CD1c-positive myeloid dendritic cell (primary cell): ENCODE data around the gene LPIN2.
"Not testable (repeated sequence)": the region's sequence is repeated elsewhere in the genome, so short reads cannot be mapped to it uniquely, and the experiment has no call there.

ENCODE experiments used
- DNase-seq: peaks from one replicate; pipeline ENCODE4 v3.0.0-alpha.2; 2016; ENCODE audit errors: extremely low spot score

LPIN2 gene, protein sequence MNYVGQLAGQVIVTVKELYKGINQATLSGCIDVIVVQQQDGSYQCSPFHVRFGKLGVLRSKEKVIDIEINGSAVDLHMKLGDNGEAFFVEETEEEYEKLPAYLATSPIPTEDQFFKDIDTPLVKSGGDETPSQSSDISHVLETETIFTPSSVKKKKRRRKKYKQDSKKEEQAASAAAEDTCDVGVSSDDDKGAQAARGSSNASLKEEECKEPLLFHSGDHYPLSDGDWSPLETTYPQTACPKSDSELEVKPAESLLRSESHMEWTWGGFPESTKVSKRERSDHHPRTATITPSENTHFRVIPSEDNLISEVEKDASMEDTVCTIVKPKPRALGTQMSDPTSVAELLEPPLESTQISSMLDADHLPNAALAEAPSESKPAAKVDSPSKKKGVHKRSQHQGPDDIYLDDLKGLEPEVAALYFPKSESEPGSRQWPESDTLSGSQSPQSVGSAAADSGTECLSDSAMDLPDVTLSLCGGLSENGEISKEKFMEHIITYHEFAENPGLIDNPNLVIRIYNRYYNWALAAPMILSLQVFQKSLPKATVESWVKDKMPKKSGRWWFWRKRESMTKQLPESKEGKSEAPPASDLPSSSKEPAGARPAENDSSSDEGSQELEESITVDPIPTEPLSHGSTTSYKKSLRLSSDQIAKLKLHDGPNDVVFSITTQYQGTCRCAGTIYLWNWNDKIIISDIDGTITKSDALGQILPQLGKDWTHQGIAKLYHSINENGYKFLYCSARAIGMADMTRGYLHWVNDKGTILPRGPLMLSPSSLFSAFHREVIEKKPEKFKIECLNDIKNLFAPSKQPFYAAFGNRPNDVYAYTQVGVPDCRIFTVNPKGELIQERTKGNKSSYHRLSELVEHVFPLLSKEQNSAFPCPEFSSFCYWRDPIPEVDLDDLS

DNA sequence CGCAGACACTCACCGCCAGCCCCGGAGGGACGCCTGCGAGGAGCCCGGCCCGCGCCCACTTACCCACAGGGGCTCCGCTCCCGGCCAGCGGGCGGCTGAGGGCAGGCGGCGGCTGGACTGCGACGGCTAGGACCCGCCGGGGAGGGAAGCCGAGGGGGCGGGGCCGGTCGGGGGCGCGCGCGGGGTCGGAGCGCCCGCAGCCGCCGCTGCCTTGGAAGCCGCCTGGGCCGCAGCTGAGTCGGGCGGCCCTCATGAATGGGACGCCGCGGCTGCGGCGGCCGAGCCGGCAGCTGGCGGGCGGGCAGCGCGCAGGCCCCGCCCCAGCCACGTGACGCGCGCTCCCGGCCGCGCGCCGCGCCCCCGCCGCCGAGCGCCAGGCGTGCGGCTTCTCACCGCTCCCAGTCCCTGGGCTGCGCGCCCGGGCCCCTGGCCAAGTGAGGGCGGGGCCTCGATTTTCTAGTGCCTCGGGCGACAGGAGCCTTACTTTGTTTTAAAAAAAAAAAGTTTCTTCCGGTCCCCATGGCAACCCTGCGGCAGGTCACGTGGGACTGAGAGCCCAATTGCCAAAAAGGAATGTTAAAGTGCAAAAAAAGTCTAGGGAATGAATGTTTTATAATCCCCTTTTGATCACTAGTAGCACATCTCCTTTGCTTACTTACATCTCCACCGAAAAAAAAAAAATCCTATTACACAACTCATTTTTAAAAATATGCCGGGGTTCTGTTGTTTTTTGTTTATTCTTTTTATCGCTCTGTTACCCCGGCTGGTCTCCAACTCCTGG, at the start of gene LPIN2:
Gene LPIN2, minus strand, starts transcription at position 121 of the 781 bp plus-strand sequence. CDS start 52,304 bp downstream, outside the sequence.
- peak; percentile 99 for DNase-seq

DNA sequence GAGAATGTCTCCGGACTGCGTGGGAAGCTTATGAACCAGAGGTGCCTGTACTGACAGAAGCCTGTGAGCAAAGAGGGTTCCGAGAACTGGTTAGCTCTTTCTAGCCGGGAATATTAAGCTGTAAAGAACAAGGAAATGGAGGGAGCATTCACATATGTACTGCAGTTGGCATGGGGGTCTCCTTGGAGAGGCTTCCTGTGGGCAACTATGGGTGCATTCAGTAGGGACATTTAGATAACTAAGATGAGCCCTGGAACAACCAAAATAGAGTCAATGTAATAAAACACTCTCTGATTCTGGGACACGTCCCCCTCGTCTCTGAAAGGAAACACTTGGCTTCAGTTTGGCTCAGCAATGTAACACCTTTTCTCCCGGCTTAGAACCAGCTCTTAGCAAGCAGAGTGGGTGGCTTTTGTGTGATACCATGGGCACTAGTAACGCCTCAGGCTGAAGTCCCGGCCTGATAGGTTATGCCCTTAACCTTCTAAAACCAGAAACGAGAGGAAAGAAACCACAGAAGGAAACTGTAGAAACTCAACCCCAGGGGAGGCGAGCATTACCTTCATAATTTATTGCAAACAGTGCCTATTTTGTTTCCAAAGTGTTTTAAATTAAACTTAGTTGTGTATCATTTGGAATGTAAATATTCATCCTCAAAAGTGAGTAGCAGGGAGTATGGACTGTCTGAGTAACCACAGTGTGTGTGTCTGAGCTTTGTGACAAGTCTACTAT, 48.8 kb upstream of the LPIN2 start:
- no peak for DNase-seq

DNA sequence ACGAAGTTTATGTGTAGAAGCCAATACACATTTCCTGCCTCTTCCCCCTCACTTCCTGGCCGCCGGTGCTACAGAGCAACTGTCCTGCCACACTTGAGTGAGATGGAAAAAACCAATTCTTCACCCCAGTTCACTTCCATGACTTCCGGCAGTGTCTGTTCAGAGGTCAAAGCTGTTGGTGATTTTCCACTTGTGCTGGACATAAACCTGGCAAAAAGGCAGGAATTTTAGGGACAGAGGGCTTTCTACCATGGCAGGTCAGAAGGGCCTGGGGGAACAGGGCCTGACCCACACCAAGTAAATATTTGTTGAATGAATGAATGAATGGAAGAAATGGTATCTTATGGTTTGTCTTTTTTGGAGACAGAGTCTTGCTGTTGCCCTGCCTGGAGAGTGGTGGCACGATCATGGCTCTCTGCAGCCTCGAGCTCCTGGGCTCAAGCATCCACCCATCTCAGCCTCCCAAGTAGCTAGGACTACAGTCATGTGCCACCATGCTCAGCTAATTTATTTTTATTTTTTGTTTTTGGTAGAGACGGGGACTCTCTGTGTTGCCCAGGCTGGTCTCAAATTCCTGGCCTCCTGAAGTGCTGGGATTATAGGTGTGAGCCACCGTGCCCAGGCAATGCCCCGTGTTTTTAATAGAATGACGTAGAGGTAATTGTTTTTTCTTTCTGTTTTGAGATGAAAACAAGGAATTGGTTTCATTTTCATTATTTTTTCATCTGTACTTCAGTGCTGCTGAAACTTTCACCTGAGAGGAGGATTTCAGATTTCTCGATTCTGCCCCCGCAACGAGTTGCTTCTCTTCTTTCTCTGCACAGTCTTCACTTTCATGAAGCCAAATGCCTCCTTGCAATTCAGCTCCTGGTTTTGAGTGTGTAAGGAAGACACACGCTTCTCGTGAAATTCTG, 48.0 kb upstream of the LPIN2 start:
- DNase-seq: peak; percentile 16

DNA sequence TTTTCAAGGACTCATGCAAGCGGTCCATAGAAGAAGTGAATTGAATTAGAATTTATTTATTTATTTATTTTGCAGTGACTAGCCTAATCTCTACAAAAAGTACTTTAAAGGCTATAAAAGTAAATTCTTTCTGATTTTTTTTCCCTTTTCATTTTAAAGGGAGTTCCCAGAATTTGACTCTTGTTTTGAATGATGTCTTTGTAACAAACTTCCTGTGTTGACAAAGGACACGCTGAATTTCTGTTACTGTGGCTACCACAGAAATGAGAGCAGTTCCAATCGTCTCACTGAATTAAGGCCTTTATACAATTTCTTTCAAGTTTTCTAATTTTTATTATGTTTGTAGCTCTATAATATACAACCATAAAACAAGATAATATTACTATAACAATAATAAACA, 46.3 kb upstream of the LPIN2 start:
- no peak for DNase-seq

DNA sequence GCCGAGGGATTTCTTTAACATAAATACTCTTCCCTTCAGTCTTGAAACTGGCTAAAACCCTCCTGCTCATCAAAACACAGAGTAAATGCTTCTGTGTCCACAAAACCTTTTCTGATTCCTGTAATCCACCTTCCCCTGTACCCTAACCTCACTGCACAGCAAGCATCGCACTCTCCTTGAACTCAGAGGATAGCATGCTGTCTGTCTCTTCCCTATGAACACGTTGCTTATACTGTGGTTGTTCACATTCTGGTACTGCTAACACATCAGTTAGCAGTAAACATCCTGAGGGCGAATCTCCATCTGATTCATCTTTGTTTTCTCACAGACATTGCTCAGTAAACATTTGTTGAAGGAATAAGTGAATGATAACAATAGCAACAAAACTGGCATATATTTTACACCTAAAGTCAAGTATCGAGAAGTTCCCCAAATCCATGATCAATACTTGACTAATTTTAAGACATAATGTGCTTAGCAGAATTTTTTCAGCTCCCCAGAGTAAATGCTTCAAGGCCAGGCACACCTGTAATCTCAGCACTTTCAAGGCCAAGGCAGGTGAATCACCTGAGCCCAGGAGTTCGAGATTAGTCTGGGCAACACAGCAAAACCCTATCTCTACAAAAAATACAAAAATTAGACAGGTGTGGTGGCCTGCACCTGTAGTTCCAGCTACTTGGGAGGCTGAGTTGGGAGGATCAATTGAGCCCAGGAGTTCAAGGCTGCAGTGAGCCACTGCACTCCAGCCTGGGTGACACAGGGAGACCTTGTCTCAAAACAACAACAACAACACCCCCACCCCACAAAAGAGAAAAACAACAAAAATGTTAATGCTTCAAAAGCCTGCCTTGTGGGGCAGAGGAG, 45.6 kb upstream of the LPIN2 start:
- no peak for DNase-seq

DNA sequence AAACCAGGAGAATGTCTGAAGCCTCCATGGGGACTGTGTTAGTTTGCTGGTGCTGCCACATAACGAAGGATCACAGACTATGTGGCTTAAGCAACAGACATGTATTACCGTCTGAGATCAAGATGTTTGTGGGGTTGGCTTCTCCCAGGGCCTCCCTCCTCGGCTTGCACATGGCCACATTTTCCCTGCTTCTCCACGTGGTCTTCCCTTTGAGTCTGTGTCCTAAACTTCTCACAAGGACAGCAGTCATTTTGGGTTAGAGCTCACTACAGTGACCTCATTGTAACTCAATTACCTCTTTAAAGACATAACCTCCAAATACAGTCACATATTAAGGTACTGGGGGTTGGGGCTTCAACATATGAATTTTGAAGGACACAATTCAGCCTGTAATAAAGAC, 44.6 kb upstream of the LPIN2 start:
- DNase-seq: no peak

DNA sequence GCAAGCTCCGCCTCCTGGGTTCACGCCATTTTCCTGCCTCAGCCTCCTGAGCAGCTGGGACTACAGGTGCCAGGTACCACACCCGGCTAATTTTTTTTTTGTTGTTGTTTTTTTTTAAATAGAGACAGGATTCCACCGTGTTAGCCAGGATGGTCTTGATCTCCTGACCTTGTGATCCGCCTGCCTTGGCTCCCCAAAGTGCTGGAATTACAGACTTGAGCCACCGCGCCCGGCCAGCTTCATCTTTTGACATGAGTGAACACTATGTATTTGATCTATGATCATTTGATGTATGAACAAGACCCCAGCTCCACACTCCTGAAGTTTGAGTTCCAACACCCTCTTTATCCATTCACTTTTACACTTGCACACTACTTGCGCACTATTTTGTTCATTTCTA, 43.4 kb upstream of the LPIN2 start:
- DNase-seq: no peak

DNA sequence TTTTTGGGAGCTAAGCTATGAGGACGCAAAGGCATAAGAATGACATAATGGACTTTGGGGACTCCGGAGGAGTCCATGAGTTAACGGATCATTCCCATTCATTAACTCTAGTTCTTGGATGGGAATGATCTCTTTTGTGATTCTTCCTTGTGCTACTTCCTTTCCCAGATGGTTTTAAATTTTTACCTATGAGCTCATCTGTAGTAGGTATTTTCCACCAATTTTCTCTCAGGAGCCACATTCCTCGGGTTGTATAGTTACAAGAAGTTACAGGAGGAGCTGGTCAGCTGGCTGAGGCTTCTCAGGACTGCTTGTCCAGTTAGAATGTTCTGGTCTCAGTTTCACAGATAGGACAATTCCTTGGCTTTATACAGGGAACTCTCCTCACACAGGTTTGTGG, 42.9 kb upstream of the LPIN2 start:
- no peak for DNase-seq

DNA sequence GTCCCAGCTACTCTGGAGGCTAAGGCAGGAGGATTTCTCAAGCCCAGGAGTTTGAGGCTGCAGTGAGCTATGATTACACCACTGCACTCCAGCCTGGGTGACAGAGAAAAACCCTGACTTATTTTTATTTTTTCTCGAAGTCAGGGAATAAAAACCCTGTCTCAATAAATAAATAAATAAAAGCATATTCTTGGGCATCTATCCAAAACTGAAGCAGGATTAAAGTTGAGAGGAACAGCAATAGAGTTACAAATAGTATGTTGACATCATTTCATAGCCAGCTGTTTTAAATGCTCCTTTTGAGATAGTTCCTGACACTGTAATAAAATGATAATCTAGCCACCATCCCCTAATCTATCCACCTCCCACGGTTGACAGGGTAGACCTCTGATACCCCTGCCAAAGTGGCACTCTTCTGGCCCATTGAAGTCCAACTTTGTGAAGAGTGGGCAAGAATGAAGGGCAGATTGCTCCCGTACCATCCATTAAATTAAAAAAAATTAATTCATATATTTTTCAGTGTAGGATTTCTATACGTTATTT, 42.3 kb upstream of the LPIN2 start:
- no peak for DNase-seq

DNA sequence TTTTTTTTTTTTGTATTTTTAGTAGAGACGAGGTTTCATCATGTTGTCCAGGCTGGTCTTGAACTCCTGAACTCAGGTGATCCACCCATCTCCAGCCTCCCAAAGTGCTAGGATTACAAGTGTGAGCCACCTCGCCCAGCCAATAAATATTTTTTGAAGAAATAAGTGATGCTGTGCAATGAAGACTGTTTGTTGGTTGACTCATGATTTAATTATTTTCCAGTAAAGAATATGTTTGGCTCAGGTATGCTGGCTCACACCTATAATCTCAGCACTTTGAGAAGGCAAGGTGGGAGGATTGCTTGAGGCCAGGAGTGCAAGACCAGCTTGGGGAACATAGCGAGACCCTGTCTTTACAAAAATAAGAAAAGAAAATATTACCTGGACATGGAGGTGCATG, 41.8 kb upstream of the LPIN2 start:
- no peak for DNase-seq

DNA sequence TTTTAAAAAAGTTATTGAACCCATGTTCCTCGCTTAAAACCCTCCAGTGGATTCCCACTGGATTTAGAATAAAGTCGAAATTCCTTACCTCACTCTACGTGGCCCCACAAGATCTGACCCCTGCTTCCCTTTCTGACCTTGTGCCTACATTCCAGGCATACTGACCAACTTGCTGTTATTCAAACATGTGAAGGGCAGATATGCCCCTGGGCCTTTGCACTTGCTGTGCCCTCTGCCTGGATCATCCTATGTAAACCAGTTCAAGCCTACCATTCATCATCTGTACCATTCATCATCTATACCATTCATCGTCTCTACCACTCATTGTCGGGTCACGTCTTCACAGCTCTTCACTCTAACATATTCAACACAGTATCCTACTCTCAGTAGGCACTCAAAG, 41.3 kb upstream of the LPIN2 start:
- no peak for DNase-seq

DNA sequence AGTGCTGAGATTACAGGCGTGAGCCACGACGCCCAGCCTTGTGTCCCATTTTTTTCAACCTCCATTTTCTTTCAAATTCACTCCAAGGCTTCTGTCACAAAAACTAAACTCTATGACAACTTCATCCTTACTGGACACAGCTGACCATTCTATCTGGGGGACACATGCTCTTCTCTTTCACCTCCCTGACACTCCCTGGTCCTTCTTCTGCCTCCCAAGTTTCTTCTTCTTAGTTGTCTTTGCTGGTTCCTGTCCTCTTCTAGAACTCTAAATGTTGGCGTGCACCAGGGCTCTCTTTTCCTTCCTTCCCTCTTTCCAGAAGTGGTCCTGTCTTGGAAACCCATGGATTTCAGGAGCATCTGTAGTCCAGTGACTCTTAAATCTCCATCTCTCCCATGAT, 40.1 kb upstream of the LPIN2 start:
- no peak for DNase-seq

DNA sequence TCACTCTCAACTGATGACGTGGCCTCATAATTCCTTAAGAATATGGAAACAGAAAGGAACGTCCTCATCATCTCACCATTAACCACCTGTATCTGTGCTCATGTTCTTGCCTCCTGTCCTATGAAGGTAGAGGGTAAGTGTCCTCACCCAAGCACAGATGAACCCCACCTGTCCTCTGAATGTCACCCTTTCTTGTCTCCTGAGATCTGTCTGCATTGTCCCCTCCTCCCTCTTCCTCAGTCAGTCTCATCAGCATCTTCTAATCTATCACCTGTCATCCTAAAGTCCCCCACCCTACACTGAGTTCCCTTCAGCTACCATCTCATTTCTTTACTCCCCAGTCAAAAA, 39.4 kb upstream of the LPIN2 start:
- no peak for DNase-seq

DNA sequence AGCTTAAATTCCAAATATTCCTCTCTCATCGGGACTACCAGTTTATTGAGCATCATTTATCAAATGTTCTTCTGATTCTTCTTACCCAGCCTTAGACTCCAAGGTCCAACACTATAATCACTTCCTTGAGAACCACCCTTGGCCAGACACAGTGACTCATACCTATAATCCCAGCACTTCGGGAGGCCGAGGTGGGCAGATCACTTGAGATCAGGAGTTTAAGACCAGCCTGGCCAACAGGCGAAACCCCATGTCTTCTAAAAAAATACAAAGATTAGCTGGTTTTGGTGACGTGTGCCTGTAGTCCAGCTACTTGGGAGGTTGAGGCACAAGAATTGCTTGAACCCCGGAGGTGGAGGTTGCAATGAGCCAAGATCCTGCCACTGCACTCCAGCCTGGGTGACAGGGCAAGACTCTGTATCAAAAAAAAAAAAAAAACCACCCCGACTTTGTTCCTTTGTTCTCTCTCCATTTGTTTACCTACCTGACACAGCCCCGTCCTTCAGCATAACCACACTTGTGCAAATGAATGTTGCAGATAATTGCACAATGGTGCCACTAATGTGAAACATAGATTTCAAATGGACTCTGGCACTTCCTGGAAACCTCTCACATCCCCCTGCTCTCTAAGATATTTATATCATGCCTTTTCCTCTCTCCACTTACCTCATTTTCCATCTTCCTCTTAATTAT, 38.9 kb upstream of the LPIN2 start:
- peak; percentile 31 for DNase-seq

DNA sequence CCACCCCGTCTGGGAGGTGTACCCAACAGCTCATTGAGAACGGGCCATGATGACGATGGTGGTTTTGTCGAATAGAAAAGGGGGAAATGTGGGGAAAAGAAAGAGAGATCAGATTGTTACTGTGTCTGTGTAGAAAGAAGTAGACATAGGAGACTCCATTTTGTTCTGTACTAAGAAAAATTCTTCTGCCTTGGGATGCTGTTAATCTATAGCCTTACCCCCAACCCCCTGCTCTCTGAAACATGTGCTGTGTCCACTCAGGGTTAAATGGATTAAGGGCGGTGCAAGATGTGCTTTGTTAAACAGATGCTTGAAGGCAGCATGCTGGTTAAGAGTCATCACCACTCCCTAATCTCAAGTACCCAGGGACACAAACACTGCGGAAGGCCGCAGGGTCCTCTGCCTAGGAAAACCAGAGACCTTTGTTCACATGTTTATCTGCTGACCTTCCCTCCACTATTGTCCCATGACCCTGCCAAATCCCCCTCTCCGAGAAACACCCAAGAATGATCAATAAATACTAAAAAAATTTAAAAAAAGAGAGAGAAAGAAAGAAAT, 37.0 kb upstream of the LPIN2 start:
- not testable (repeated sequence) for DNase-seq

DNA sequence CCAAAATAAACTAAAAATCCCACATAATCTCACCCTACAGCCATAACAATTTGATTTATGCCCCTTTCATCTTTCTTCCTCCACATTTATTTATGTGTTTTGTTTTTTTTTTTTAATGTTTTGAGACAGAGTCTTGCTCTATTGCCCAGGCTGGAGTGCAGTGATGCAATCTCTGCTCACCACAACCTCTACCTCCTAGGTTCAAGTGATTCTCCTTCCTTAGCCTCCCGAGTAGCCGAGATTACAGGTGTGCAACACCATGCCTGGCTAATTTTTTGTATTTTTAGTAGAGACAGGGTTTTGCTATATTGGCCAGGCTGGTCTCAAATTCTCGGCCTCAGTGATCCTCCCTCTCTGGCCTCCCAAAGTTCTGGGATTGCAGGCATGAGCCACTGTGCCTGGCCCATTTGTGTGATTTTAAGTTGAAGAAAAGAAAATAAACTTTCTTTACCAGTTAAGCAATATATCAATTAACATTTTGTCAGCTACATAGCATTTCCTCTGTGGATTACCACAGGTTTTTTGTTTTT, 35.9 kb upstream of the LPIN2 start:
- no peak for DNase-seq

DNA sequence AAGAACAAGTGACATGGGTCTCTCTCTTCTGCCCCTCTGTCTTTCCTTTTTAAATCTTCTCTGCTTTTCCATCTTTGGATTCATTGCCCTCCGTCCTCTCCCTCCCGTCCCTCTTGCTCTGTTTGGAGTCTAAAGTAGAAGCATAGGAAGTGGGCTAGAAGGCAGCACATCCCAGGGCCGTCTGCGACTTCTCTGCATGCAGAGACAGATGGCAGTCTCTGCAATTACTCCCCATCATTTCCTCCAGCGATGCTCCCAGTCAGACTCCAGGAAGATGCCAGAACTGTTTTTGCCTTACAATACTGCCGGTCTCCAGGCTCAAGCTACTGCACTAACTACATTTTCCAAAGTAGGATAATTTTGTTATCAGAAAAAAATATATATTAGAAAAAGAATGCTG, 35.2 kb upstream of the LPIN2 start:
- DNase-seq: no peak

DNA sequence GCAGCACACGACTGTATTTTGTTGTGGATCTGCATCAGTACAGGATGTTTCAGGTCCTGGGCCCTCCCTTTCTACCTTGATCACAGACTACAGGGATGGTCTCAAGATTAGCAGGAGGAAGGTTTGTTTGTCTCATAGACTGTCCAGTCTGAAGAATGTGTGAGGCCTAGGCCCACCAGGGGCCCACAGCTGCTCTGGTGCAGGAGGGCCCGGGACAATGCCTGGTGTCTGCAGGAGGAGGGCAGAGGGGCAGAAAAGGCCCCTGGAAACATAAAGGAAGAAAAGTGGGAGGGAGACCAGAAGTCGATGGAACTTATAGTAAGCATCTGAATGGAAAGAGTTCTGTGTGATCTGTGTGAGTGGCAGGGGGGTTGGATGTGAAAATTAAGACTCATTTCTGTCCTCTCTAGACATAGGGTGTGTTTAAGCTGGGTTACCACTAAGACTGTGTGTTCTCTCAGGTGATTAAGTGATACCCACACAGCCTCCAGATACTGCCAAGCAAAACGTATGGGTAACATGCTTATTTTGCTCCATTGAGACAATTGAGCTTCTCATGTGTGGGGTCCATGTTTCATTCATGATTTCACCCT, 33.4 kb upstream of the LPIN2 start:
- no peak for DNase-seq
